Neural progenitor cell (in vitro differentiated cells): ENCODE results near the gene EFHD1. TPM values are rescaled to one million over a fixed set of nuclear protein-coding genes. Genes with fewer than 3 reads are reported as not detected.

Experiments
- DNase-seq: peaks from one replicate; pipeline ENCODE4 v3.0.0-alpha.2; 2016; ENCODE audit warnings: low spot score
- H2AFZ ChIP-seq: fragments of 200-600 bp; sonication (generic); replicated peaks from 2 replicates; pipeline ENCODE4 v1.6.1; 2016; ENCODE audit warnings: antibody characterized with exemption
- H3F3A ChIP-seq: fragments of 200-600 bp; sonication (generic); 2 replicates; pipeline ENCODE4 v1.6.1; 2016; ENCODE audit warnings: antibody characterized with exemption, low read depth
- H3K27ac ChIP-seq: fragments of 200-600 bp; sonication (generic); 2 replicates; pipeline ENCODE4 v1.5.1; 2016; ENCODE audit warnings: mild to moderate bottlenecking
- H3K27me3 ChIP-seq: fragments of 200-600 bp; sonication (generic); 2 replicates; pipeline ENCODE4 v1.6.1; 2016; ENCODE audit warnings: mild to moderate bottlenecking, moderate library complexity
- H3K36me3 ChIP-seq: fragments of 200-600 bp; sonication (generic); 2 replicates; pipeline ENCODE4 v1.5.1; 2016
- H3K4me1 ChIP-seq: fragments of 200-600 bp; sonication (generic); 2 replicates; pipeline ENCODE4 v1.6.1; 2016; ENCODE audit warnings: mixed run types
- H3K4me2 ChIP-seq: fragments of 200-600 bp; sonication (generic); 2 replicates; pipeline ENCODE4 v1.6.1; 2016
- H3K4me3 ChIP-seq: fragments of 200-600 bp; sonication (generic); 2 replicates; pipeline ENCODE4 v1.5.1; 2016
- H3K79me2 ChIP-seq: fragments of 200-600 bp; sonication (generic); 2 replicates; pipeline ENCODE4 v1.6.1; 2016; ENCODE audit warnings: low read depth
- H3K9ac ChIP-seq: fragments of 200-600 bp; sonication (generic); 2 replicates; pipeline ENCODE4 v1.6.1; 2016
- H3K9me3 ChIP-seq: fragments of 200-600 bp; sonication (generic); 2 replicates; pipeline ENCODE4 v1.5.1; 2016; ENCODE audit warnings: low read depth
- H4K20me1 ChIP-seq: fragments of 200-600 bp; sonication (generic); 2 replicates; pipeline ENCODE4 v1.6.1; 2016; ENCODE audit warnings: low read depth
- H3K27ac Mint-ChIP-seq: 3 replicates; pipeline ENCODE4 v1.8.0; 2021; ENCODE audit warnings: mixed read lengths
- H3K27me3 Mint-ChIP-seq: 2 replicates; pipeline ENCODE4 v1.8.0; 2022; ENCODE audit warnings: low read depth, mild to moderate bottlenecking, inconsistent platforms, moderate library complexity, mixed read lengths; ENCODE audit not compliant: insufficient read depth
- H3K36me3 Mint-ChIP-seq: 3 replicates; pipeline ENCODE4 v1.8.0; 2021; ENCODE audit warnings: mixed read lengths
- H3K4me1 Mint-ChIP-seq: 3 replicates; pipeline ENCODE4 v1.8.0; 2021; ENCODE audit warnings: mixed read lengths
- H3K4me3 Mint-ChIP-seq: 3 replicates; pipeline ENCODE4 v1.8.0; 2021; ENCODE audit warnings: mild to moderate bottlenecking, moderate library complexity, mixed read lengths
- H3K9me3 Mint-ChIP-seq: 3 replicates; pipeline ENCODE4 v1.8.0; 2020; ENCODE audit warnings: mixed read lengths
- CTCF ChIP-seq: fragments of 200-600 bp; sonication (generic); IDR thresholded peaks from 2 replicates; pipeline ENCODE4 v1.5.1; 2017; ENCODE audit warnings: antibody characterized with exemption, mild to moderate bottlenecking
- EZH2 ChIP-seq: fragments of 200-600 bp; sonication (generic); IDR thresholded peaks from 2 replicates; pipeline ENCODE4 v1.6.1; 2017; ENCODE audit warnings: antibody characterized with exemption, mild to moderate bottlenecking, moderate library complexity
- EZH2phosphoT487 ChIP-seq: fragments of 200-600 bp; sonication (generic); IDR thresholded peaks from 2 replicates; pipeline ENCODE4 v1.6.1; 2017; ENCODE audit warnings: antibody characterized with exemption
- small RNA-seq: library from RNA; depleted of rRNA; stranded (forward); fragments of <200 nt; gene quantifications from one replicate; pipeline ENCODE3, GENCODE V24; 2015
- total RNA-seq: library from RNA; depleted of rRNA; stranded (reverse); fragments of >200 nt; gene quantifications from 2 replicates; pipeline ENCODE4 v1.2.3, GENCODE V29; 2015; ENCODE audit warnings: low replicate concordance

The EFHD1 gene
- total RNA-seq, 1 donor from 2014 or later = 5.9 TPM

- peaks cover 9% of the 10 kb centered on the region for H3K36me3 ChIP-seq
- no peaks in the 10 kb centered on the region for H3K4me1 ChIP-seq
- no peaks in the 10 kb centered on the region for H3K27me3 ChIP-seq
- no peak overlapping the region for H3K4me2 ChIP-seq
- TF ChIP-seq CTCF (no peak), EZH2 (no peak)
- H3K79me2 ChIP-seq = peaks cover 91% of the 10 kb centered on the region
- Mint-ChIP-seq H3K36me3 (peaks cover 25% of the 10 kb centered on the region), H3K27ac (no peak overlapping the region), H3K4me3 (no peak overlapping the region), H3K9me3 (no peaks in the 10 kb centered on the region), H3K4me1 (no peaks in the 10 kb centered on the region), H3K27me3 (no peaks in the 10 kb centered on the region)
- DNase-seq = no peak
- no peaks in the 10 kb centered on the region for H3F3A ChIP-seq
- H3K9me3 ChIP-seq = no peaks in the 10 kb centered on the region
- no peak overlapping the region for H3K27ac ChIP-seq
- no peak overlapping the region for H3K9ac ChIP-seq
- no peak overlapping the region for H3K4me3 ChIP-seq
- no peak overlapping the region for H2AFZ ChIP-seq
- peaks cover 51% of the 10 kb centered on the region for H4K20me1 ChIP-seq
These were observed 95.4 kb downstream of the EFHD1 start for GRCh38 chr2:232728785-232729184.

GRCh38 chr2:232731470-232731869, 98.1 kb downstream of the EFHD1 start:
- H3K27me3 Mint-ChIP-seq = no peaks in the 10 kb centered on the region
- Histone ChIP-seq H3K27me3 (no peaks in the 10 kb centered on the region), H3K9me3 (no peaks in the 10 kb centered on the region), H3K79me2 (peaks cover 86% of the 10 kb centered on the region), H3F3A (no peaks in the 10 kb centered on the region), H3K36me3 (peaks cover 8% of the 10 kb centered on the region), H2AFZ (no peak overlapping the region), H3K27ac (no peak overlapping the region), H3K9ac (no peak overlapping the region), H3K4me2 (no peak overlapping the region), H4K20me1 (peaks cover 46% of the 10 kb centered on the region), H3K4me1 (no peaks in the 10 kb centered on the region), H3K4me3 (no peak overlapping the region)
- TF ChIP-seq EZH2phosphoT487 (no peak), CTCF (no peak), EZH2 (no peak)
- no peak overlapping the region for H3K4me3 Mint-ChIP-seq
- no peaks in the 10 kb centered on the region for H3K9me3 Mint-ChIP-seq
- H3K4me1 Mint-ChIP-seq = no peaks in the 10 kb centered on the region
- peaks cover 17% of the 10 kb centered on the region for H3K36me3 Mint-ChIP-seq
- no peak overlapping the region for H3K27ac Mint-ChIP-seq
- no peak for DNase-seq

Small RNA genes lying within 50 kb of the gene (small RNA-seq; reads per million reads assigned to genes)
- 0.20 reads per million for gene RN7SL359P

Other genes with a start within 250 kb of the EFHD1 start
- not detected in 2 replicates for gene ALPG, start 226.8 kb upstream of the EFHD1 start, total RNA-seq
- gene ALPI, start 177.5 kb upstream of the EFHD1 start, total RNA-seq = not detected in 2 replicates
- gene ECEL1, start 145.8 kb upstream of the EFHD1 start, total RNA-seq = 0.84 and 3.8 TPM in 2 replicates
- not detected in 2 replicates for gene PRSS56, start 113.2 kb upstream of the EFHD1 start, total RNA-seq
- 0.19 TPM in 1 of 2 replicates, not detected in the other for gene CHRND, start 107.4 kb upstream of the EFHD1 start, total RNA-seq
- gene CHRNG, start 93.9 kb upstream of the EFHD1 start, total RNA-seq = not detected in 2 replicates
- 12.2 and 14.6 TPM in 2 replicates for gene TIGD1, start 83.0 kb upstream of the EFHD1 start, total RNA-seq
- 72.5 and 97.0 TPM in 2 replicates for gene EIF4E2, start 82.9 kb upstream of the EFHD1 start, total RNA-seq
- gene GIGYF2, start 63.7 kb downstream of the EFHD1 start, total RNA-seq = 71.4 and 76.3 TPM in 2 replicates
- 19.6 and 21.9 TPM in 2 replicates for gene KCNJ13, start 143.0 kb downstream of the EFHD1 start, total RNA-seq
- gene SNORC, start 236.7 kb downstream of the EFHD1 start, total RNA-seq = 2.6 TPM in 1 of 2 replicates, not detected in the other